Osteocyte (in vitro differentiated cells): ENCODE data around the gene TMIGD3. TPM values are rescaled to one million over a fixed set of nuclear protein-coding genes. Genes with fewer than 3 reads are reported as not detected.

ENCODE experiments used
- DNase-seq: peaks from one replicate; pipeline ENCODE4 v3.0.0; 2021; ENCODE audit warnings: mixed read lengths; ENCODE audit not compliant: unreplicated experiment; ENCODE audit errors: extremely low spot score
- H3K27ac Mint-ChIP-seq: one replicate; pipeline ENCODE4 v1.8.0; 2021; ENCODE audit warnings: mild to moderate bottlenecking, mixed read lengths; ENCODE audit not compliant: unreplicated experiment
- H3K27me3 Mint-ChIP-seq: one replicate; pipeline ENCODE4 v1.8.0; 2021; ENCODE audit warnings: mixed read lengths; ENCODE audit not compliant: unreplicated experiment
- H3K36me3 Mint-ChIP-seq: one replicate; pipeline ENCODE4 v1.8.0; 2021; ENCODE audit warnings: mixed read lengths; ENCODE audit not compliant: unreplicated experiment
- H3K4me1 Mint-ChIP-seq: one replicate; pipeline ENCODE4 v1.8.0; 2021; ENCODE audit warnings: mixed read lengths; ENCODE audit not compliant: unreplicated experiment
- H3K4me3 Mint-ChIP-seq: one replicate; pipeline ENCODE4 v1.8.0; 2021; ENCODE audit warnings: mild to moderate bottlenecking, moderate library complexity, mixed read lengths; ENCODE audit not compliant: unreplicated experiment
- H3K9me3 Mint-ChIP-seq: one replicate; pipeline ENCODE4 v1.8.0; 2021; ENCODE audit warnings: mixed read lengths; ENCODE audit not compliant: unreplicated experiment
- total RNA-seq: library from RNA; stranded (reverse); gene quantifications from 2 replicates; pipeline ENCODE4 v1.2.1, GENCODE V29; 2021
- TF ChIP-seq, protein P1 (sequence below): fragments of 200-600 bp; sonication (generic); IDR thresholded peaks from 2 replicates; pipeline ENCODE4 v1.5.0; 2021; ENCODE audit warnings: antibody characterized with exemption, mild to moderate bottlenecking, moderate library complexity

The TMIGD3 gene
- total RNA-seq, 1 donor from 2014 or later, result not detected

- TF ChIP-seq, protein P1, sequence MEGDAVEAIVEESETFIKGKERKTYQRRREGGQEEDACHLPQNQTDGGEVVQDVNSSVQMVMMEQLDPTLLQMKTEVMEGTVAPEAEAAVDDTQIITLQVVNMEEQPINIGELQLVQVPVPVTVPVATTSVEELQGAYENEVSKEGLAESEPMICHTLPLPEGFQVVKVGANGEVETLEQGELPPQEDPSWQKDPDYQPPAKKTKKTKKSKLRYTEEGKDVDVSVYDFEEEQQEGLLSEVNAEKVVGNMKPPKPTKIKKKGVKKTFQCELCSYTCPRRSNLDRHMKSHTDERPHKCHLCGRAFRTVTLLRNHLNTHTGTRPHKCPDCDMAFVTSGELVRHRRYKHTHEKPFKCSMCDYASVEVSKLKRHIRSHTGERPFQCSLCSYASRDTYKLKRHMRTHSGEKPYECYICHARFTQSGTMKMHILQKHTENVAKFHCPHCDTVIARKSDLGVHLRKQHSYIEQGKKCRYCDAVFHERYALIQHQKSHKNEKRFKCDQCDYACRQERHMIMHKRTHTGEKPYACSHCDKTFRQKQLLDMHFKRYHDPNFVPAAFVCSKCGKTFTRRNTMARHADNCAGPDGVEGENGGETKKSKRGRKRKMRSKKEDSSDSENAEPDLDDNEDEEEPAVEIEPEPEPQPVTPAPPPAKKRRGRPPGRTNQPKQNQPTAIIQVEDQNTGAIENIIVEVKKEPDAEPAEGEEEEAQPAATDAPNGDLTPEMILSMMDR, result no peak
- Mint-ChIP-seq H3K27me3 (no peaks in the 10 kb centered on the region), H3K4me3 (no peak overlapping the region), H3K9me3 (no peaks in the 10 kb centered on the region), H3K36me3 (peaks cover 34% of the 10 kb centered on the region), H3K27ac (no peak overlapping the region), H3K4me1 (peaks cover 18% of the 10 kb centered on the region)
- DNase-seq, result no peak
Measured at GRCh38 chr1:111444031-111444430, 59.4 kb downstream of the TMIGD3 start.

DNA sequence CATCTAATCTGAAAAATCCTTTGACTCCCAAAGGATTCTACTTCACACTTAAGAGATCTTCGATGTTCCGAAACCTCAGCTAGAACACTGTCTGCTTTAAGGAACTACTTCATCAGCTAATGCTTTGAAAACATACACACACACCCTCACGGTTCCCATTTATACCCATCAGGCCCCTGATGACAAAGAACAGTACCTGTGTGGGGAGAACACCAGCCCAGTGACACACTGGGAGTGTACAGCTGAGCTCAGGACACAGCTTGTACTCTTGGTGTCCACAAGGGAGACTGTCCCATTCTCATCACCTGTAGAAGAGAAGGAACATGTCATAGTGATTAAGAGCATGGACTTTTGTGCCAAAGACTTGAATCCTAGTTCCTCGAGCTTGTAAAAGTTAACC is 61.0 kb downstream of the TMIGD3 start:
- peaks cover 42% of the 10 kb centered on the region for H3K36me3 Mint-ChIP-seq
- H3K4me1 Mint-ChIP-seq, result peaks cover 8% of the 10 kb centered on the region
- TF ChIP-seq, protein P1, result no peak

GRCh38 chr1:111441573-111442192 is 61.8 kb downstream of the TMIGD3 start:
- H3K4me1 Mint-ChIP-seq, result peaks cover 6% of the 10 kb centered on the region
- peaks cover 45% of the 10 kb centered on the region for H3K36me3 Mint-ChIP-seq
- DNase-seq, result no peak
- no peak overlapping the region for H3K27ac Mint-ChIP-seq
- TF ChIP-seq, protein P1, result peak; percentile 46
- H3K4me3 Mint-ChIP-seq, result no peak overlapping the region
- H3K27me3 Mint-ChIP-seq, result no peaks in the 10 kb centered on the region
- no peaks in the 10 kb centered on the region for H3K9me3 Mint-ChIP-seq

More for the DNA sequence above, 61.0 kb downstream of the TMIGD3 start:
- DNase-seq, result no peak
- no peak overlapping the region for H3K27ac Mint-ChIP-seq
- H3K9me3 Mint-ChIP-seq, result no peaks in the 10 kb centered on the region
- no peak overlapping the region for H3K4me3 Mint-ChIP-seq
- H3K27me3 Mint-ChIP-seq, result no peaks in the 10 kb centered on the region

- DNase-seq, result no peak
- TF ChIP-seq, protein P1, result no peak
- Mint-ChIP-seq H3K27me3 (peaks cover 6% of the 10 kb centered on the region), H3K4me1 (no peaks in the 10 kb centered on the region), H3K4me3 (no peak overlapping the region), H3K27ac (no peak overlapping the region), H3K9me3 (no peaks in the 10 kb centered on the region), H3K36me3 (peaks cover 39% of the 10 kb centered on the region)
Measured at GRCh38 chr1:111439461-111440351, 63.7 kb downstream of the TMIGD3 start.

DNA sequence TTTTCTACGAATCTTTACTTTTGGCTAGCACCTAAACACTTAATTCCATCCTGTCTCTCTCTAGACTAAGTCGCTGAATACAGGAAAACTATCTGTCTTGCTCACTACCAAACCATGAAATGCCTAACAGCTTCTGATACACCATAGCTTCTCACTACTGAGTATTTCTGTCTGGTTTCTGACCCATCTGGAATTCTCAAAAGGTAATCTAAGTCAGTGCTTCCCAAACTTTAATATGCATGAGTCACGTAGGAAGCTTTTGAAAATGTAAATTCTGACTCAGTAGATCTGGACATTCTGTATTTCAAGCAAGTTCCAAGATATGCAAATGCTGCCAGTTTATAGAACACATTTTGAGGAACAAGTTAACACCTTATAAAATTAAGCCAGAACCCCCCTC is 66.7 kb downstream of the TMIGD3 start:
- Mint-ChIP-seq H3K9me3 (no peaks in the 10 kb centered on the region), H3K4me3 (no peak overlapping the region), H3K27ac (no peak overlapping the region), H3K4me1 (no peaks in the 10 kb centered on the region), H3K36me3 (peaks cover 28% of the 10 kb centered on the region), H3K27me3 (peaks cover 6% of the 10 kb centered on the region)
- TF ChIP-seq, protein P1, result no peak
- no peak for DNase-seq
